HUES48 (cell line): ENCODE measurements around the gene CAPN10.

ENCODE experiments used
- H3K27ac ChIP-seq: one replicate; pipeline ENCODE4 v1.7.0; 2013; ENCODE audit warnings: low read depth, low read length, inconsistent platforms
- H3K27me3 ChIP-seq: 2 replicates; pipeline ENCODE4 v1.6.1; 2013; ENCODE audit warnings: mild to moderate bottlenecking, low read length; ENCODE audit not compliant: control insufficient read depth, insufficient read depth
- H3K36me3 ChIP-seq: 2 replicates; pipeline ENCODE4 v1.6.1; 2013; ENCODE audit warnings: low read length; ENCODE audit not compliant: control insufficient read depth, insufficient read depth
- H3K4me1 ChIP-seq: 2 replicates; pipeline ENCODE4 v1.6.1; 2013; ENCODE audit warnings: mild to moderate bottlenecking, low read length; ENCODE audit not compliant: control insufficient read depth, insufficient read depth
- H3K4me3 ChIP-seq: 2 replicates; pipeline ENCODE4 v1.5.1; 2013; ENCODE audit warnings: mild to moderate bottlenecking, low read depth, low read length
- H3K9ac ChIP-seq: 2 replicates; pipeline ENCODE4 v1.6.1; 2013; ENCODE audit warnings: mild to moderate bottlenecking, low read depth, low read length, moderate library complexity
- H3K9me3 ChIP-seq: 2 replicates; pipeline ENCODE4 v1.6.1; 2013; ENCODE audit warnings: low read length; ENCODE audit not compliant: control insufficient read depth, insufficient read depth

CAPN10 gene

DNA sequence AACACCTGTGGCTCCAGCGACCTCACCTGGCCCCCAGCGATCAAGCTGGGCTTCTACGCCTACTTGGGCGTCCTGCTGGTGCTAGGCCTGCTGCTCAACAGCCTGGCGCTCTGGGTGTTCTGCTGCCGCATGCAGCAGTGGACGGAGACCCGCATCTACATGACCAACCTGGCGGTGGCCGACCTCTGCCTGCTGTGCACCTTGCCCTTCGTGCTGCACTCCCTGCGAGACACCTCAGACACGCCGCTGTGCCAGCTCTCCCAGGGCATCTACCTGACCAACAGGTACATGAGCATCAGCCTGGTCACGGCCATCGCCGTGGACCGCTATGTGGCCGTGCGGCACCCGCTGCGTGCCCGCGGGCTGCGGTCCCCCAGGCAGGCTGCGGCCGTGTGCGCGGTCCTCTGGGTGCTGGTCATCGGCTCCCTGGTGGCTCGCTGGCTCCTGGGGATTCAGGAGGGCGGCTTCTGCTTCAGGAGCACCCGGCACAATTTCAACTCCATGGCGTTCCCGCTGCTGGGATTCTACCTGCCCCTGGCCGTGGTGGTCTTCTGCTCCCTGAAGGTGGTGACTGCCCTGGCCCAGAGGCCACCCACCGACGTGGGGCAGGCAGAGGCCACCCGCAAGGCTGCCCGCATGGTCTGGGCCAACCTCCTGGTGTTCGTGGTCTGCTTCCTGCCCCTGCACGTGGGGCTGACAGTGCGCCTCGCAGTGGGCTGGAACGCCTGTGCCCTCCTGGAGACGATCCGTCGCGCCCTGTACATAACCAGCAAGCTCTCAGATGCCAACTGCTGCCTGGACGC, 43.6 kb downstream of the CAPN10 start:
- H3K4me3 ChIP-seq: no peak overlapping the region
- no peaks in the 10 kb centered on the region for H3K36me3 ChIP-seq
- H3K9ac ChIP-seq: no peak overlapping the region
- no peak overlapping the region for H3K27ac ChIP-seq
- no peaks in the 10 kb centered on the region for H3K4me1 ChIP-seq
- H3K9me3 ChIP-seq: peaks cover 27% of the 10 kb centered on the region
- H3K27me3 ChIP-seq: no peaks in the 10 kb centered on the region

DNA sequence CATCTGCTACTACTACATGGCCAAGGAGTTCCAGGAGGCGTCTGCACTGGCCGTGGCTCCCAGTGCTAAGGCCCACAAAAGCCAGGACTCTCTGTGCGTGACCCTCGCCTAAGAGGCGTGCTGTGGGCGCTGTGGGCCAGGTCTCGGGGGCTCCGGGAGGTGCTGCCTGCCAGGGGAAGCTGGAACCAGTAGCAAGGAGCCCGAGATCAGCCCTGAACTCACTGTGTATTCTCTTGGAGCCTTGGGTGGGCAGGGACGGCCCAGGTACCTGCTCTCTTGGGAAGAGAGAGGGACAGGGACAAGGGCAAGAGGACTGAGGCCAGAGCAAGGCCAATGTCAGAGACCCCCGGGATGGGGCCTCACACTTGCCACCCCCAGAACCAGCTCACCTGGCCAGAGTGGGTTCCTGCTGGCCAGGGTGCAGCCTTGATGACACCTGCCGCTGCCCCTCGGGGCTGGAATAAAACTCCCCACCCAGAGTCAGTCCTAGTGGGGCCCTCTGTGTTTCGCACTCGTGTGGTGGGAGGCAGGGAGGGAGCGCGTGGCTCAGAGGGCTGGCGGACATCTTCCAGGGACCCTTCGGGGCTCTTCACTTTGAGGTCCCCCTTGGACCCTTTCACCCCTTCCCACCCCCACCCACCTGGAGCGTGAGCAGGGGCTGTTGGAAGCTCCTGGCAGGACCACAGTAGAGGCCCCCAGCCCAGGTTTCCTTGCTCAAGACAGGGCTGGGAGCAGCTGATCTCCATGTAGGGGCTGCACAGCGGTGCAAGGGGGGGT, 44.4 kb downstream of the CAPN10 start:
- no peak overlapping the region for H3K27ac ChIP-seq

DNA sequence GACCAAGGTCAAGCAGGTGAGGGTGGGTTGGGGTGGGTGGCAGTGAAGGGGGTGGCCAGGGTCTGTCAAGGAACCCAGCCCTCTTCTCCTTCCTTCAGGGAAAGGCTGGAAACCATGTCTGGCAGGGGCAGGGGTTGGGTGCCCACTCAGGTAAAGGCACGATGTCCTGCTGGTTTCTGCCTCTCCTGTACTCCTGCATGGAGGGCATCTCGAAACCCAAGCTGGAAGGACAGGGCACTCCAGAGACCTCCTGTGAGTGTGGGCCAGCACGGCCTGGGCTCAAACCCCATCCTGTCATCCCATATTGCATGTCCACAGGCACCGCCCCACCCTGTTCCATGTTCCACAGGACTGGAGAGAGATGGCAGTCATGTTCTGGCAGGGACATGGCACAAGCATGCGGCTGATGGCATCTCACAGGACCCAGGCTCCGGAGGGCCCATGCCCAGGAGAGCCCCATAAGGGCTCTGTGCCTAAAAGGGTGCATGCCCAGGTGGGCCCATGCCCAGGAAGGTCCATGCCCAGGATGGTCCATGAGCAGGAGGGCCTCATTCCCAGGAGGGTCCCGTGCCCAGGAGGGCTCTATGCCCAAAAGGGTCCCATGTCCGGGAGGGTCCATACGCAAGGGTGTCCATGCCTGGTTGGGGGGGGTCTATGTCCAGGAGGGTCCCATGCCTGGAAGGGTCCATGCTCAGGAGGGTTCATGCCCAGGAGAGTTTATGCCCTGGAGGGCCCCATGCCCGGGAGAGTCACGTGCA, 45.2 kb downstream of the CAPN10 start:
- no peak overlapping the region for H3K4me3 ChIP-seq

More for the DNA sequence above, 44.4 kb downstream of the CAPN10 start:
- Histone ChIP-seq H3K9ac (no peak overlapping the region), H3K36me3 (no peaks in the 10 kb centered on the region), H3K9me3 (peaks cover 35% of the 10 kb centered on the region), H3K27me3 (no peaks in the 10 kb centered on the region), H3K4me1 (no peaks in the 10 kb centered on the region), H3K4me3 (no peak overlapping the region)

DNA sequence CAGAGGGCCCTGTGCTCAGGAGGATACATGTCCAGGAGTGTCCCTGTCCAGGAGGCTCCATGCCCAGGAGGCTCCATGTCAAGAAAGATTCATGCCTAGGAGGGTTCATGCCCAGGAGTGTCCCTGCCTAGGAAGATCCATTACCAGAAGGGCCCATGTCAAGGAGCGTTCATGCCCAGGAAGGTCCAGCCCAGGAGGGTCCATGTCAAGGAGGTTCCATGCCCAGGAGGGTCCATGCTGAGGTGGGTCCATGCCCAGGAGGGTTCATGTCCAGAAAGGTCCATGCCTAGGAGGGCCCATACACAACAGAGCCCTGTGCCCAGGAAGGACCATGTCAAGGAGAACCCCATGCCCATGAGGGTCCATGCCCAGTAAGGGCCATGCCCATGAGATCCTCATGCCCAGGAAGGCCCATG, 45.8 kb downstream of the CAPN10 start:
- Histone ChIP-seq H3K9me3 (peaks cover 35% of the 10 kb centered on the region), H3K27ac (no peak overlapping the region), H3K27me3 (no peaks in the 10 kb centered on the region), H3K4me3 (no peak overlapping the region), H3K36me3 (no peaks in the 10 kb centered on the region), H3K4me1 (no peaks in the 10 kb centered on the region), H3K9ac (no peak overlapping the region)

More for the DNA sequence above, 45.2 kb downstream of the CAPN10 start:
- Histone ChIP-seq H3K27ac (no peak overlapping the region), H3K27me3 (no peaks in the 10 kb centered on the region), H3K9me3 (peaks cover 35% of the 10 kb centered on the region), H3K36me3 (no peaks in the 10 kb centered on the region), H3K9ac (no peak overlapping the region), H3K4me1 (no peaks in the 10 kb centered on the region)

DNA sequence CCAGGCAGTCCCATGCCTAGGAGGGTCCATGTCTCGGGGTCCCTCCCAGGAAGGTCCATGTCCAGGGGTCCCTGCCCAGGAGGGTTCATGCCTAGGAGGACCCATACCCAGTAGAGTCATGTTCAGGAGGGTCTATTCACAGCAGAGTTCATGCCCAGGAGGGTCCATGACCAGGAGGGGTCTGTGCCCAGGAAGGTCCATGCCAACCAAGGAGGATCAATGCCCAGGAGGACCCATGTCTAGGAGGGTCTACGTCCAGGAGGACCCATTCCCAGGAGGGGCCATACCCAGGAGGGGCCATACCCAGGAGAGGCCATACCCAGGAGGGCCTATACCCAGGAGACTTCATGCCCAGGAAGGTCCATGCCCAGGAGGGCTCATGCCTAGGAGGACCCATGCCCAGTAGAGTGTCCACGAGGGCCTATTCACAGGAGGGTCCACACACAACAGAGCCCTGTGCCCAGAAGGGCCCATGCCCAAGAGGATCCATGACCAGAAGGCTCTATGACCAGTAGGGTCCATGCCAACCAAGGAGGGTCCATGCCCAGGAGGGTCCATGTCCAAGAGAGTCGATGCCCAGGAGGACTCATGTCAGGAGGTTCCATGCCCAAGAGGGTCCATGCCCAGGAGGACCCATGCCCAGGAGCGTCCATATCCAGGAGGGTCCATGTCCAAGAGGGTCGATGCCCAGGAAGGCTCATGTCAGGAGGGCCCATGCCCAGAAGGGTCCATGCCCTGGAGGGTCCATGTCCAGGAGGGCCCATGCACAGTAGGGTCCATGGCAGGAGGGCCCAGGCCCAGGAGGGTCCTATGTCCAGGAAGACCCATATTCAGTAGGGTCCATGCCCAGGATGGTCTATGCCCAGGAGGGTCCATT, 48.8 kb downstream of the CAPN10 start:
- Histone ChIP-seq H3K36me3 (no peaks in the 10 kb centered on the region), H3K9ac (no peak overlapping the region)

DNA sequence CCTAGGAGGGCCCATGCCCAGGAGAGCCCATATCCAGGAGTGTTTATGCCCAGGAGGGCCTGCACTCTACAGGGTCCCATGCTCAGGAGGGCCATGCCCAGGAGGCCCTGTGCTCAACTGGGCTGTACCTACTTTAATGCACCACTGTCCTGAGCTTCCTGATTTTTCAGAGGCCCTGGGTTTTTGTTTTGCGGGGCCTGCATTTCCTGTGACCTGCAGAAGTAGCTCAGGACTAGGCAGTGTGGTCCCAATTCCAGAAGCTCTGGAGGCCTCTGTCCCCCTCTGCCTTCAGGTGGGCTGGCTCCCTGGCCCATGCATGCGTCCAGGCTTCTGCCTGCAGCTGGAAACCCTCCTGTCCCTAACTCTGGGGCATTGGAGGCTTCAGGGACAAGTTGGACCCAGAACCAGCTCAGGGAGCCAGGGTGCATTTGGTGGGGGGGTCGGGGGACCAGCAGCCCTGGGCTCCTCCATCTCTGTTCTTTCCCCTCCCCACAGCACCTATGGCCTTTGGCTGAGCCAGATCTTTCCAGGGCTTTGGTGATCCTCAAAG, 49.5 kb downstream of the CAPN10 start:
- Histone ChIP-seq H3K27me3 (no peaks in the 10 kb centered on the region), H3K4me1 (no peaks in the 10 kb centered on the region), H3K27ac (no peak overlapping the region), H3K9me3 (peaks cover 35% of the 10 kb centered on the region), H3K4me3 (no peak overlapping the region), H3K9ac (no peak overlapping the region), H3K36me3 (no peaks in the 10 kb centered on the region)

More for the DNA sequence above, 48.8 kb downstream of the CAPN10 start:
- Histone ChIP-seq H3K4me3 (no peak overlapping the region), H3K27me3 (no peaks in the 10 kb centered on the region), H3K4me1 (no peaks in the 10 kb centered on the region), H3K27ac (no peak overlapping the region), H3K9me3 (peaks cover 35% of the 10 kb centered on the region)

DNA sequence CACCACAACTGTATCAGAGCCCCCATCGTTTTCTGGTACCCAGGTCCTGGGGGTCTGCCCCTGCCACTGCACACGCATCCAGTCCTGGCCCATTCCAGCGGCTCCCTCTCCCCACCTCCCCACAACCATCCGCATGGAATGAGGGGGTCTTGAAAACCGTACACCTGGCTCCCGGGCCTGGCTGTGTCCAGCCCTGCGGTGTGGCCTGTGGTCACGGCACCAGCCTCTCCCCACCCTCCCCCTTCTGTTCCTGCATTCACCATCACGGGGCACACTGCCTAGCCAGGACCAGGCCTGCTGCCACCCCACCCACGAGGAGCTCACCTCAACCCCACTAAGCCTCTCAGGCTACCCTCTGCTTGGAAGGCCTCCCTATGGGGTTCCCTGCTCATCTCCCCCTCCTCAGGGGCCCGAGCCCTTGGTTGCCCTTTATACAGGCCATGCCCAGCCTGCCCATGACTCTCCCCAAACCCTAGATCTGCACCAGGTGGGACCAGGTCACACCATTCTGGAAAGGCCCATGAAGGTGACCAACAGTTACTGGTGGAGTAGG, 50.1 kb downstream of the CAPN10 start:
- Histone ChIP-seq H3K9me3 (peaks cover 33% of the 10 kb centered on the region), H3K4me1 (no peaks in the 10 kb centered on the region), H3K4me3 (no peak overlapping the region), H3K27me3 (no peaks in the 10 kb centered on the region), H3K27ac (no peak overlapping the region), H3K36me3 (no peaks in the 10 kb centered on the region), H3K9ac (no peak overlapping the region)

DNA sequence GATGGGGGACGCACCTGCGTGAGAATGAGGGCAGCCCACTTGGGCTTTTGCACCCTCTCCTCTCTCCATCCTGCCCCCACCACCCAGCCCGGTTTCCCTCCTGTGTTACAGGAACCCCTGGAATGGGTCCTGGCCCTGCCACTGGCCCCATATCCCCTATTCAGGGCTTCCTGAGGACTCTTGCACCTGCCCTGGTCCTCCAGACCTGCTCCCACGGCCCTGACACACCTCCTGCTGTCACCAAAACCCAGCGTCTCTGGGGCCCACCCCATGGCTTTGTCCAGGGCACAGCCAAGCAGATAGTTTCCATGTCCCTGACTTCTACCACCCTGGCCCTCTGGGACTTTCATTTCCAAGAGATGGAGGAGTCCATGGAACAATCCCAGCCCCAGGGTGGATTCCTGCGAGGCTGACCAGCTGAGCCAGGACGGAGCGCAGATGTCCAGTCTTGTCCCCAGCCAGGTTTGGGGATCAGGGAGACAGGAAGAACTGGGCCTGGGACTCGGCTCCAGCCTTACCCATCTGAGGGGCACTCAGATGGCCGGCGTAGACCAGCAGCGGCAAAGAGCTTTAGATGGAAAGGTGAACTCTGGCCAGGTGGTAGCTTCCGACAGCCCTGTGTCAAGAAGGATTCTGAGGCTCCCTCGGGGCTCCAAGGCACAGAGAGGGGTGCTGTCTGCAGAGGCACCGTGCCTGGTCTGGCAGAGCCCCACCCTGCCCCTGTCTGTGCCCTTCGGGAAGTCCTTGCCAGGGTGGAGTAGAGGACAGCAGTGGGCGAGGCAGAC, 50.8 kb downstream of the CAPN10 start:
- H3K9ac ChIP-seq: no peak overlapping the region
- H3K27ac ChIP-seq: no peak overlapping the region
- H3K4me3 ChIP-seq: no peak overlapping the region
- no peaks in the 10 kb centered on the region for H3K4me1 ChIP-seq
- no peaks in the 10 kb centered on the region for H3K27me3 ChIP-seq
- peaks cover 27% of the 10 kb centered on the region for H3K9me3 ChIP-seq
- H3K36me3 ChIP-seq: no peaks in the 10 kb centered on the region

DNA sequence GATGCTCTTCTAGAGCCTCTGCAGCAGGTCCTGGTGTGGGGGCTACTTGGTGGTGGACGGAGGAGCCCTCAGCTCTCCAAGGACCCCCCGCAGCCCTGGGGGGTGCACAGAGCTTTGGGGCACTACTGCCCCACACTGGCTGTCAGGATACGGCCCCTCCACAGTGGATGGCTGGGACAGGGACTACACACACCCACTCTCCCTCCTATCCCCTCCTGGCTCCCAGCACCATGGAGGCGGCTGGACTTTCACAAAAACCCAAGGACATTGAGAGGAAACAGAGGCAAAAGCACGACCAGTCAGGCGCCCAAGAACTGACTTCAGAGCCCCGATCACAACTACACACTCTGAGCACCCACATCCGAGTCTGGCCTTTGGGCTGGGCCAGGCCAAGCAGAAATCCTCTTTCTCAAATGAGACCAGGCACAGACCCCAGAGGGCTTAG, 51.4 kb downstream of the CAPN10 start:
- Histone ChIP-seq H3K36me3 (no peaks in the 10 kb centered on the region), H3K4me3 (no peak overlapping the region), H3K27ac (no peak overlapping the region), H3K27me3 (no peaks in the 10 kb centered on the region), H3K9me3 (peaks cover 22% of the 10 kb centered on the region), H3K4me1 (no peaks in the 10 kb centered on the region), H3K9ac (no peak overlapping the region)
